HG02852 (cell line): ENCODE measurements around the gene KIAA1217.
A peak's percentile ranks its signal among the peaks of the same experiment; 100 is the strongest.

Source experiments
- ATAC-seq: cut with Tn5 transposase; IDR thresholded peaks from one replicate; pipeline ENCODE4 v1.9.1; 2021; ENCODE audit warnings: mild to moderate bottlenecking, moderate library complexity; ENCODE audit not compliant: unreplicated experiment

The KIAA1217 gene

GRCh38 chr10:24541239-24541753 lies 332.4 kb downstream of the KIAA1217 start:
- ATAC-seq, result no peak

GRCh38 chr10:24542314-24543270 lies 333.7 kb downstream of the KIAA1217 start:
- no peak for ATAC-seq

- ATAC-seq, result no peak
Observed at GRCh38 chr10:24544776-24545175, 335.8 kb downstream of the KIAA1217 start.

GRCh38 chr10:24545585-24545984 lies 336.6 kb downstream of the KIAA1217 start:
- no peak for ATAC-seq

GRCh38 chr10:24550680-24551079 lies 341.7 kb downstream of the KIAA1217 start:
- ATAC-seq, result no peak

- no peak for ATAC-seq
Observed at GRCh38 chr10:24551161-24551560, 342.2 kb downstream of the KIAA1217 start.

GRCh38 chr10:24552346-24553016 lies 343.5 kb downstream of the KIAA1217 start:
- no peak for ATAC-seq

GRCh38 chr10:24553051-24553612 lies 344.2 kb downstream of the KIAA1217 start:
- ATAC-seq, result no peak

- ATAC-seq, result no peak
Observed at GRCh38 chr10:24554036-24554435, 345.1 kb downstream of the KIAA1217 start.

GRCh38 chr10:24556126-24556749 lies 347.3 kb downstream of the KIAA1217 start:
- ATAC-seq, result no peak

- peak; percentile 71 for ATAC-seq
Observed at GRCh38 chr10:24556750-24557742, 348.1 kb downstream of the KIAA1217 start.

- ATAC-seq, result no peak
Observed at GRCh38 chr10:24561453-24561852, 352.5 kb downstream of the KIAA1217 start.

GRCh38 chr10:24568042-24568441 lies 359.1 kb downstream of the KIAA1217 start:
- no peak for ATAC-seq

- no peak for ATAC-seq
Observed at GRCh38 chr10:24569330-24569796, 360.4 kb downstream of the KIAA1217 start.

GRCh38 chr10:24569828-24570657 lies 361.1 kb downstream of the KIAA1217 start:
- no peak for ATAC-seq

- no peak for ATAC-seq
Observed at GRCh38 chr10:24570658-24571426, 361.9 kb downstream of the KIAA1217 start.

- ATAC-seq, result no peak
Observed at GRCh38 chr10:24571870-24572450, 363.0 kb downstream of the KIAA1217 start.

GRCh38 chr10:24574161-24574560 lies 365.2 kb downstream of the KIAA1217 start:
- ATAC-seq, result no peak
